HepG2 (cell line): ENCODE measurements around the gene RGS10. TPM values are rescaled to one million over a fixed set of nuclear protein-coding genes. Genes with fewer than 3 reads are reported as not detected.

Experiments used
- ATAC-seq: fragments of 200-7000 bp; cut with Tn5 transposase; 3 replicates; pipeline ENCODE4 v1.9.1; 2020; ENCODE audit warnings: mild to moderate bottlenecking, moderate library complexity
- BruUV-seq: library from RNA; stranded (reverse); fragments of 400-500 nt; replicated peaks from 2 replicates; lab custom pipeline; 2021; lab: Mats Ljungman, UMichigan
- CTCF ChIA-PET: fragments of 300-600 bp; formaldehyde crosslinking; extraction: SDS; loops from one replicate; lab custom pipeline; 2021; ENCODE audit warnings: low total read pairs, inconsistent platforms, low intra/inter-chr PET ratio; lab: Yijun Ruan, JAX
- POLR2A ChIA-PET: fragments of 350-600 bp; sonication (Branson Sonifier 250); formaldehyde crosslinking; loops from one replicate; lab custom pipeline; 2020; ENCODE audit warnings: antibody characterized with exemption, inconsistent platforms; lab: Yijun Ruan, JAX
- DNase-seq: peaks from one replicate; pipeline ENCODE4 v3.0.0-alpha.2; 2015; ENCODE audit warnings: low spot score
- FAIRE-seq: peaks from 3 replicates; lab custom pipeline; 2011; peaks lifted over from hg19 to GRCh38; lab: Jason Lieb, UNC
- H2AFZ ChIP-seq: one replicate; pipeline ENCODE4 v1.6.1; 2011; ENCODE audit warnings: low read length, inconsistent platforms
- H3K27ac ChIP-seq: fragments of 300-600 bp; 3 replicates; pipeline ENCODE4 v1.8.0; 2011; ENCODE audit warnings: mixed run types, mild to moderate bottlenecking, mixed read lengths, low read length, inconsistent platforms; ENCODE audit not compliant: insufficient read depth; ENCODE audit errors: extremely low read length
- H3K27me3 ChIP-seq, 2 experiments: fragments of 200-600 bp in 1 of 2; 2 replicates in 1 of 2; 3 replicates in 1 of 2; pipeline versions ENCODE4 v1.6.0 to v1.8.0; 2011; ENCODE audit warnings: low read length in 2 of 2, mild to moderate bottlenecking in 2 of 2, moderate library complexity in 2 of 2, inconsistent platforms in 1 of 2; ENCODE audit not compliant: insufficient read depth in 2 of 2, control insufficient read depth in 1 of 2
- H3K36me3 ChIP-seq, 2 experiments: fragments of 200-600 bp in 1 of 2; replicated peaks in 1 of 2; 2 replicates in 1 of 2; 3 replicates in 1 of 2; pipeline versions ENCODE4 v1.5.1 to v1.8.0; 2011; ENCODE audit warnings: low read length in 2 of 2, inconsistent platforms in 1 of 2; ENCODE audit not compliant: insufficient read depth in 2 of 2, control insufficient read depth in 1 of 2
- H3K4me1 ChIP-seq: 2 replicates; pipeline ENCODE4 v1.5.1; 2012; ENCODE audit warnings: low read length, inconsistent platforms; ENCODE audit not compliant: insufficient read depth
- H3K4me2 ChIP-seq: 2 replicates; pipeline ENCODE4 v1.6.0; 2011; ENCODE audit warnings: low read depth, low read length, inconsistent platforms
- H3K4me3 ChIP-seq, 3 experiments: fragments of 200-600 bp in 1 of 3; sonication (generic), shearing (Covaris generic) in 1 of 3; replicated peaks in 1 of 3; 2 replicates each; pipeline ENCODE4 v1.5.1; 2011 to 2016; ENCODE audit warnings: low read length in 3 of 3, inconsistent platforms in 2 of 3, low read depth in 2 of 3, mild to moderate bottlenecking in 2 of 3, control low read depth in 1 of 3, mixed read lengths in 1 of 3; ENCODE audit not compliant: insufficient read depth in 1 of 3
- H3K79me2 ChIP-seq: one replicate; pipeline ENCODE4 v1.6.1; 2011; ENCODE audit warnings: low read length, inconsistent platforms; ENCODE audit not compliant: insufficient read depth
- H3K9ac ChIP-seq: 2 replicates; pipeline ENCODE4 v1.6.0; 2011; ENCODE audit warnings: mild to moderate bottlenecking, low read depth, low read length, inconsistent platforms; ENCODE audit not compliant: insufficient read depth
- H3K9me3 ChIP-seq: 2 replicates; pipeline ENCODE4 v1.5.1; 2012; ENCODE audit warnings: mild to moderate bottlenecking, low read length
- H4K20me1 ChIP-seq: 2 replicates; pipeline ENCODE4 v1.6.0; 2011; ENCODE audit warnings: inconsistent platforms, mild to moderate bottlenecking, low read length, moderate library complexity; ENCODE audit not compliant: insufficient read depth
- MIER3 ChIP-seq: IDR thresholded peaks from 2 replicates; pipeline ENCODE4 v1.6.1; 2016; ENCODE audit warnings: missing compliant biosample characterization, borderline replicate concordance
- MXI1 ChIP-seq: IDR thresholded peaks from 3 replicates; pipeline ENCODE4 v1.6.1; 2012; ENCODE audit warnings: low read depth, low read length, inconsistent platforms, borderline replicate concordance
- NRL ChIP-seq: sonication (generic); formaldehyde crosslinking; IDR thresholded peaks from 2 replicates; pipeline ENCODE4 v1.5.0; 2020; ENCODE audit warnings: missing genetic modification reagents, mild to moderate bottlenecking, moderate library complexity, borderline replicate concordance
- PLSCR1 ChIP-seq: sonication (generic); formaldehyde crosslinking; IDR thresholded peaks from 2 replicates; pipeline ENCODE4 v1.5.0; 2020; ENCODE audit warnings: missing genetic modification reagents, mild to moderate bottlenecking, borderline replicate concordance
- PTBP1 ChIP-seq: fragments of 200-400 bp; formaldehyde crosslinking; IDR thresholded peaks from 2 replicates; pipeline ENCODE4 v1.6.1; 2018; ENCODE audit warnings: low read length, low read depth; ENCODE audit not compliant: poor library complexity, severe bottlenecking
- SKIL ChIP-seq: sonication (generic); formaldehyde crosslinking; IDR thresholded peaks from 2 replicates; pipeline ENCODE4 v1.8.0; 2022; ENCODE audit warnings: missing genetic modification reagents, mild to moderate bottlenecking, moderate library complexity, borderline replicate concordance
- SMAD1 ChIP-seq: sonication (generic); formaldehyde crosslinking; IDR thresholded peaks from 2 replicates; pipeline ENCODE4 v1.4.0; 2020; ENCODE audit warnings: missing genetic modification reagents, low read depth, mild to moderate bottlenecking, borderline replicate concordance
- SMAD9 ChIP-seq: sonication (generic); formaldehyde crosslinking; IDR thresholded peaks from 2 replicates; pipeline ENCODE4 v1.5.1; 2020; ENCODE audit warnings: mild to moderate bottlenecking, missing genetic modification reagents
- ZFP36L2 ChIP-seq: sonication (generic); formaldehyde crosslinking; IDR thresholded peaks from 2 replicates; pipeline ENCODE4 v1.4.0; 2020; ENCODE audit warnings: missing genetic modification reagents
- ZNF512 ChIP-seq: sonication (generic); formaldehyde crosslinking; IDR thresholded peaks from 2 replicates; pipeline ENCODE4 v1.4.0; 2020; ENCODE audit warnings: mild to moderate bottlenecking, missing genetic modification reagents
- ZNF703 ChIP-seq: sonication (generic); formaldehyde crosslinking; IDR thresholded peaks from 2 replicates; pipeline ENCODE4 v1.5.1; 2020; ENCODE audit warnings: missing genetic modification reagents, mild to moderate bottlenecking, moderate library complexity, borderline replicate concordance
- ZNF713 ChIP-seq: sonication (generic); formaldehyde crosslinking; IDR thresholded peaks from 2 replicates; pipeline ENCODE4 v1.4.0; 2020; ENCODE audit warnings: mild to moderate bottlenecking, missing genetic modification reagents
- ZNF782 ChIP-seq: sonication (generic); formaldehyde crosslinking; IDR thresholded peaks from 2 replicates; pipeline ENCODE4 v1.4.0; 2020; ENCODE audit warnings: missing genetic modification reagents, mild to moderate bottlenecking, borderline replicate concordance
- WGBS: methylation state at CpG from one replicate; pipeline ENCODE4 v1.1.6; 2017; ENCODE audit warnings: low lambda C conversion rate; 5-methylcytosine and 5-hydroxymethylcytosine counted together
- in situ Hi-C: cut with HindIII; loops from 2 replicates; pipeline ENCODE4 v1.10.0; 2017; ENCODE audit warnings: low pct_unique_long_range_greater_than_20kb; ENCODE audit not compliant: extremely low pct_ligation_motif_present
- intact Hi-C: fragments of 100-400 bp; cut with micrococcal nuclease; formaldehyde crosslinking; loops from one replicate; pipeline ENCODE4 v1.10.0; 2022; ENCODE audit not compliant: unreplicated experiment
- polyA plus RNA-seq, 8 experiments: library from polyadenylated mRNA; depleted of rRNA in 3 of 8; stranded (reverse) in 7 of 8; unstranded in 1 of 8; fragments of >200 nt; fragmentation: Illumina TruSeq in 4 of 8; extraction: Trizol in 4 of 8; gene quantifications; 2 replicates each; pipeline versions ENCODE4 v1.2.1 to v1.2.3, GENCODE V29; 2011 to 2016; ENCODE audit warnings: low read depth in 4 of 8, missing spikeins in 1 of 8, mixed read lengths in 1 of 8; ENCODE audit not compliant: insufficient read depth in 1 of 8
- total RNA-seq, 5 experiments: library from RNA; depleted of rRNA; stranded (reverse); fragments of >200 nt; fragmentation: Illumina TruSeq; extraction: Trizol; gene quantifications; 2 replicates each; pipeline ENCODE4 v1.2.3, GENCODE V29; 2016; ENCODE audit warnings: low read depth in 1 of 5

The RGS10 gene
- total and polyA plus RNA-seq, 2 of the 13 experiments (the other 11 are each of a cell fraction or from before 2014, with no cell fraction given), result 1.7 to 5.1 TPM

GRCh38 chr10:119477444-119477843 is 65.1 kb downstream of the RGS10 start:
- CTCF ChIA-PET, result no interaction called here
- Histone ChIP-seq H3K9ac (no peak overlapping the region), H3K9me3 (no peaks in the 10 kb centered on the region), H3K4me3 (no peak overlapping the region), H3K79me2 (no peaks in the 10 kb centered on the region), H3K27me3 (peaks cover 1 to 43% of the 10 kb centered on the region in 2 experiments; a peak in 3 of 5 replicates), H4K20me1 (no peaks in the 10 kb centered on the region), H2AFZ (no peak overlapping the region), H3K4me1 (no peaks in the 10 kb centered on the region), H3K4me2 (no peak overlapping the region), H3K27ac (no peak overlapping the region), H3K36me3 (no peaks in the 10 kb centered on the region)
- intact Hi-C loops, result no loop called here
- POLR2A ChIA-PET, result no interaction called here
- DNase-seq (no peak), ATAC-seq (no peak), FAIRE-seq (no peak)
- BruUV-seq, result no TSS peak
- in situ Hi-C loops, result no loop called here
- TF ChIP-seq SMAD9 (no peak), ZNF703 (CRISPR knock-in tag) (no peak), PLSCR1 (CRISPR knock-in tag) (no peak), ZNF713 (CRISPR knock-in tag) (no peak), SKIL (CRISPR knock-in tag) (no peak), MXI1 (no peak), MIER3 (CRISPR knock-in tag) (no peak), NRL (CRISPR knock-in tag) (no peak), ZFP36L2 (CRISPR knock-in tag) (no peak), ZNF782 (no peak), PTBP1 (no peak), ZNF512 (CRISPR knock-in tag) (no peak), SMAD1 (CRISPR knock-in tag) (no peak)
- WGBS, result 2% methylated on average over 3 of the region's 3 CpGs
